ENCODE measurements around the gene ADGRA1. TPM values are rescaled to one million over a fixed set of nuclear protein-coding genes. Genes with fewer than 3 reads are reported as not detected.

ADGRA1 gene
- total RNA-seq, 1 donor from 2014 or later: under 0.01 TPM

GRCh38 chr10:133140417-133141143 is 52.9 kb downstream of the ADGRA1 start:
- Histone ChIP-seq H3K27ac (ENCODE audit: low read depth, low read length) (no peak overlapping the region), H3K4me3 (ENCODE audit: low read length in 3 of 3) (no peak overlapping the region), H3K27me3 (ENCODE audit: control insufficient read depth in 3 of 3, insufficient read depth in 3 of 3, low read length in 3 of 3) (peaks cover 16 to 30% (median 20%) of the 10 kb centered on the region in 3 donors), H3K4me1 (ENCODE audit: control insufficient read depth in 3 of 3, insufficient read depth in 3 of 3, low read length in 3 of 3) (no peaks in the 10 kb centered on the region), H3K9ac (ENCODE audit: low read depth in 1 of 3, low read length in 3 of 3) (no peak overlapping the region), H3K9me3 (ENCODE audit: control insufficient read depth in 3 of 3, low read length in 3 of 3) (no peaks in the 10 kb centered on the region), H3K36me3 (ENCODE audit: control insufficient read depth in 3 of 3, insufficient read depth in 3 of 3, low read length in 3 of 3) (no peaks in the 10 kb centered on the region)

- peaks cover 16 to 30% (median 22%) of the 10 kb centered on the region in 3 donors for H3K27me3 ChIP-seq (ENCODE audit: control insufficient read depth in 3 of 3, insufficient read depth in 3 of 3, low read length in 3 of 3)
- no peak overlapping the region for H3K9ac ChIP-seq (ENCODE audit: low read depth in 1 of 3, low read length in 3 of 3)
- no peaks in the 10 kb centered on the region for H3K4me1 ChIP-seq (ENCODE audit: control insufficient read depth in 3 of 3, insufficient read depth in 3 of 3, low read length in 3 of 3)
- no peak overlapping the region for H3K27ac ChIP-seq (ENCODE audit: low read depth, low read length)
- no peaks in the 10 kb centered on the region for H3K9me3 ChIP-seq (ENCODE audit: control insufficient read depth in 3 of 3, low read length in 3 of 3)
- no peaks in the 10 kb centered on the region for H3K36me3 ChIP-seq (ENCODE audit: control insufficient read depth in 3 of 3, insufficient read depth in 3 of 3, low read length in 3 of 3)
- H3K4me3 ChIP-seq (ENCODE audit: low read length in 3 of 3): no peak overlapping the region
Observed at GRCh38 chr10:133141144-133141957, 53.6 kb downstream of the ADGRA1 start.

- Histone ChIP-seq H3K27ac (ENCODE audit: low read depth, low read length) (no peak overlapping the region), H3K27me3 (ENCODE audit: control insufficient read depth in 3 of 3, insufficient read depth in 3 of 3, low read length in 3 of 3) (peaks cover 19 to 34% (median 22%) of the 10 kb centered on the region in 3 donors), H3K36me3 (ENCODE audit: control insufficient read depth in 3 of 3, insufficient read depth in 3 of 3, low read length in 3 of 3) (no peaks in the 10 kb centered on the region), H3K9me3 (ENCODE audit: control insufficient read depth in 3 of 3, low read length in 3 of 3) (no peaks in the 10 kb centered on the region), H3K9ac (ENCODE audit: low read depth in 1 of 3, low read length in 3 of 3) (no peak overlapping the region), H3K4me3 (ENCODE audit: low read length in 3 of 3) (no peak overlapping the region), H3K4me1 (ENCODE audit: control insufficient read depth in 3 of 3, insufficient read depth in 3 of 3, low read length in 3 of 3) (no peaks in the 10 kb centered on the region)
Observed at GRCh38 chr10:133141958-133142340, 54.2 kb downstream of the ADGRA1 start.

- no peaks in the 10 kb centered on the region for H3K9me3 ChIP-seq (ENCODE audit: control insufficient read depth in 3 of 3, low read length in 3 of 3)
- no peaks in the 10 kb centered on the region for H3K36me3 ChIP-seq (ENCODE audit: control insufficient read depth in 3 of 3, insufficient read depth in 3 of 3, low read length in 3 of 3)
- H3K27me3 ChIP-seq (ENCODE audit: control insufficient read depth in 3 of 3, insufficient read depth in 3 of 3, low read length in 3 of 3): peaks cover 19 to 37% (median 22%) of the 10 kb centered on the region in 3 donors
- H3K27ac ChIP-seq (ENCODE audit: low read depth, low read length): no peak overlapping the region
- H3K4me1 ChIP-seq (ENCODE audit: control insufficient read depth in 3 of 3, insufficient read depth in 3 of 3, low read length in 3 of 3): no peaks in the 10 kb centered on the region
- H3K4me3 ChIP-seq (ENCODE audit: low read length in 3 of 3): no peak overlapping the region
- H3K9ac ChIP-seq (ENCODE audit: low read depth in 1 of 3, low read length in 3 of 3): no peak overlapping the region
Observed at GRCh38 chr10:133142523-133143199, 54.9 kb downstream of the ADGRA1 start.

GRCh38 chr10:133143200-133143533 is 55.4 kb downstream of the ADGRA1 start:
- peaks cover 19 to 37% (median 22%) of the 10 kb centered on the region in 3 donors for H3K27me3 ChIP-seq (ENCODE audit: control insufficient read depth in 3 of 3, insufficient read depth in 3 of 3, low read length in 3 of 3)

GRCh38 chr10:133143546-133143945 is 55.8 kb downstream of the ADGRA1 start:
- Histone ChIP-seq H3K4me1 (ENCODE audit: control insufficient read depth in 3 of 3, insufficient read depth in 3 of 3, low read length in 3 of 3) (no peaks in the 10 kb centered on the region), H3K27me3 (ENCODE audit: control insufficient read depth in 3 of 3, insufficient read depth in 3 of 3, low read length in 3 of 3) (peaks cover 19 to 37% (median 22%) of the 10 kb centered on the region in 3 donors), H3K4me3 (ENCODE audit: low read length in 3 of 3) (no peak overlapping the region), H3K9ac (ENCODE audit: low read depth in 1 of 3, low read length in 3 of 3) (no peak overlapping the region), H3K36me3 (ENCODE audit: control insufficient read depth in 3 of 3, insufficient read depth in 3 of 3, low read length in 3 of 3) (no peaks in the 10 kb centered on the region), H3K9me3 (ENCODE audit: control insufficient read depth in 3 of 3, low read length in 3 of 3) (no peaks in the 10 kb centered on the region), H3K27ac (ENCODE audit: low read depth, low read length) (no peak overlapping the region)

More at GRCh38 chr10:133143200-133143533, 55.4 kb downstream of the ADGRA1 start:
- no peaks in the 10 kb centered on the region for H3K9me3 ChIP-seq (ENCODE audit: control insufficient read depth in 3 of 3, low read length in 3 of 3)
- no peaks in the 10 kb centered on the region for H3K4me1 ChIP-seq (ENCODE audit: control insufficient read depth in 3 of 3, insufficient read depth in 3 of 3, low read length in 3 of 3)
- H3K9ac ChIP-seq (ENCODE audit: low read depth in 1 of 3, low read length in 3 of 3): no peak overlapping the region
- H3K36me3 ChIP-seq (ENCODE audit: control insufficient read depth in 3 of 3, insufficient read depth in 3 of 3, low read length in 3 of 3): no peaks in the 10 kb centered on the region
- no peak overlapping the region for H3K4me3 ChIP-seq (ENCODE audit: low read length in 3 of 3)
- no peak overlapping the region for H3K27ac ChIP-seq (ENCODE audit: low read depth, low read length)

- no peaks in the 10 kb centered on the region for H3K4me1 ChIP-seq (ENCODE audit: control insufficient read depth in 3 of 3, insufficient read depth in 3 of 3, low read length in 3 of 3)
- H3K36me3 ChIP-seq (ENCODE audit: control insufficient read depth in 3 of 3, insufficient read depth in 3 of 3, low read length in 3 of 3): no peaks in the 10 kb centered on the region
- H3K27me3 ChIP-seq (ENCODE audit: control insufficient read depth in 3 of 3, insufficient read depth in 3 of 3, low read length in 3 of 3): peaks cover 19 to 34% (median 19%) of the 10 kb centered on the region in 3 donors
Observed at GRCh38 chr10:133144771-133145170, 57.0 kb downstream of the ADGRA1 start.

GRCh38 chr10:133150226-133150625 is 62.5 kb downstream of the ADGRA1 start:
- no peaks in the 10 kb centered on the region for H3K9me3 ChIP-seq (ENCODE audit: control insufficient read depth in 3 of 3, low read length in 3 of 3)
- H3K27me3 ChIP-seq (ENCODE audit: control insufficient read depth in 3 of 3, insufficient read depth in 3 of 3, low read length in 3 of 3): peaks cover 16 to 22% (median 16%) of the 10 kb centered on the region in 3 donors
- no peak overlapping the region for H3K27ac ChIP-seq (ENCODE audit: low read depth, low read length)
- H3K4me3 ChIP-seq (ENCODE audit: low read length in 3 of 3): no peak overlapping the region
- no peaks in the 10 kb centered on the region for H3K36me3 ChIP-seq (ENCODE audit: control insufficient read depth in 3 of 3, insufficient read depth in 3 of 3, low read length in 3 of 3)
- H3K4me1 ChIP-seq (ENCODE audit: control insufficient read depth in 3 of 3, insufficient read depth in 3 of 3, low read length in 3 of 3): no peaks in the 10 kb centered on the region
- H3K9ac ChIP-seq (ENCODE audit: low read depth in 1 of 3, low read length in 3 of 3): no peak overlapping the region

More at GRCh38 chr10:133144771-133145170, 57.0 kb downstream of the ADGRA1 start:
- Histone ChIP-seq H3K4me3 (ENCODE audit: low read length in 3 of 3) (no peak overlapping the region), H3K9me3 (ENCODE audit: control insufficient read depth in 3 of 3, low read length in 3 of 3) (no peaks in the 10 kb centered on the region), H3K27ac (ENCODE audit: low read depth, low read length) (no peak overlapping the region), H3K9ac (ENCODE audit: low read depth in 1 of 3, low read length in 3 of 3) (no peak overlapping the region)

GRCh38 chr10:133150656-133151055 is 62.9 kb downstream of the ADGRA1 start:
- no peak overlapping the region for H3K27ac ChIP-seq (ENCODE audit: low read depth, low read length)
- no peak overlapping the region for H3K9ac ChIP-seq (ENCODE audit: low read depth in 1 of 3, low read length in 3 of 3)
- H3K27me3 ChIP-seq (ENCODE audit: control insufficient read depth in 3 of 3, insufficient read depth in 3 of 3, low read length in 3 of 3): peaks cover 13 to 22% (median 16%) of the 10 kb centered on the region in 3 donors
- H3K4me3 ChIP-seq (ENCODE audit: low read length in 3 of 3): no peak overlapping the region
- no peaks in the 10 kb centered on the region for H3K9me3 ChIP-seq (ENCODE audit: control insufficient read depth in 3 of 3, low read length in 3 of 3)
- no peaks in the 10 kb centered on the region for H3K4me1 ChIP-seq (ENCODE audit: control insufficient read depth in 3 of 3, insufficient read depth in 3 of 3, low read length in 3 of 3)
- no peaks in the 10 kb centered on the region for H3K36me3 ChIP-seq (ENCODE audit: control insufficient read depth in 3 of 3, insufficient read depth in 3 of 3, low read length in 3 of 3)
